Measurements from ENCODE around the gene GFRA1. TPM values are rescaled to one million over a fixed set of nuclear protein-coding genes. Genes with fewer than 3 reads are reported as not detected.

GFRA1 gene
- polyA plus RNA-seq, 2 of the 4 experiments (the other 2 are of a cell fraction) = 4.0 to 9.5 TPM

- no peaks in the 10 kb centered on the region for H3K9me3 ChIP-seq
- peaks cover 8% of the 10 kb centered on the region; the same call in 1 of the 3 replicates for H3K4me1 ChIP-seq
- CTCF ChIA-PET = no interaction called here
- no peak overlapping the region for H3K4me2 ChIP-seq
- WGBS (ENCODE audit: missing lambda C conversion rate) = 58% methylated on average over 15 of the region's 17 CpGs
- POLR2A ChIA-PET = no interaction called here
- TF ChIP-seq POLR2A (IDR thresholded peaks at IDR 0.05; ENCODE audit: low read length) = no peak
- no peak for TF ChIP-seq RCOR1 (IDR thresholded peaks at IDR 0.05; ENCODE audit: low read depth, low read length)
- TF ChIP-seq RARB (CRISPR knock-in tag; IDR thresholded peaks at IDR 0.05) = no peak
- no peak for TF ChIP-seq ESRRA (IDR thresholded peaks at IDR 0.05; ENCODE audit: borderline replicate concordance, low read length)
- TF ChIP-seq PBX3 (IDR thresholded peaks at IDR 0.05) = no peak
- TF ChIP-seq HOXB5 (CRISPR knock-in tag; IDR thresholded peaks at IDR 0.05) = no peak
- TF ChIP-seq EHF (CRISPR knock-in tag; IDR thresholded peaks at IDR 0.05) = no peak
- TF ChIP-seq MAX (IDR thresholded peaks at IDR 0.05) = no peak
- no peak for TF ChIP-seq FOSB (CRISPR knock-in tag; IDR thresholded peaks at IDR 0.05)
- TF ChIP-seq ZC3H11A (IDR thresholded peaks at IDR 0.05) = no peak
- no peak for TF ChIP-seq CHD4 (IDR thresholded peaks at IDR 0.05; ENCODE audit: borderline replicate concordance)
- no peak for TF ChIP-seq BHLHE40 (IDR thresholded peaks at IDR 0.05; ENCODE audit: low read depth, low read length)
- no peak for TF ChIP-seq RFX5 (IDR thresholded peaks at IDR 0.05)
- no peak for TF ChIP-seq E2F6 (IDR thresholded peaks at IDR 0.05; ENCODE audit: borderline replicate concordance, low read depth)
- DNase-seq (ENCODE audit: low read depth in 1 of 2, low spot score in 1 of 2) (no peak), ATAC-seq (no peak), FAIRE-seq (no peak)
- no peak overlapping the region for H3K27ac ChIP-seq
- no peak overlapping the region for H3K4me3 ChIP-seq
Observed at GRCh38 chr10:116112232-116113231, 160.5 kb downstream of the GFRA1 start.

GRCh38 chr10:116111483-116112095 is 161.4 kb downstream of the GFRA1 start:
- WGBS (ENCODE audit: missing lambda C conversion rate) = 51% methylated on average over 6 of the region's 11 CpGs
- CTCF ChIA-PET = no interaction called here
- no peak overlapping the region for H3K4me3 ChIP-seq
- POLR2A ChIA-PET = no interaction called here
- H3K4me2 ChIP-seq = no peak overlapping the region
- no peak for ATAC-seq
- no peak for DNase-seq (ENCODE audit: low read depth in 1 of 2, low spot score in 1 of 2)
- no peak for FAIRE-seq
- no peak for TF ChIP-seq NR3C1 (IDR thresholded peaks at IDR 0.05)
- no peak for TF ChIP-seq HMGXB4 (CRISPR knock-in tag; IDR thresholded peaks at IDR 0.05; ENCODE audit: borderline replicate concordance)
- TF ChIP-seq HEYL (CRISPR knock-in tag; IDR thresholded peaks at IDR 0.05) = no peak
- no peak for TF ChIP-seq ELK1 (IDR thresholded peaks at IDR 0.05; ENCODE audit: low read depth, low read length)
- no peak for TF ChIP-seq KDM5A (IDR thresholded peaks at IDR 0.05)
- no peak for TF ChIP-seq RAD21 (conservative IDR thresholded peaks at IDR 0.05 in 1 of 2, IDR thresholded peaks at IDR 0.05 in 1 of 2)
- TF ChIP-seq CHD4 (IDR thresholded peaks at IDR 0.05; ENCODE audit: borderline replicate concordance) = no peak
- no peak for TF ChIP-seq USF2 (IDR thresholded peaks at IDR 0.05)
- no peak for TF ChIP-seq ATOH8 (CRISPR knock-in tag; IDR thresholded peaks at IDR 0.05; ENCODE audit: low read depth)
- TF ChIP-seq FOXS1 (CRISPR knock-in tag; IDR thresholded peaks at IDR 0.05) = no peak
- no peak for TF ChIP-seq PBX3 (IDR thresholded peaks at IDR 0.05)
- H3K27ac ChIP-seq = no peak overlapping the region
- peaks cover 8% of the 10 kb centered on the region; the same call in 1 of the 3 replicates for H3K4me1 ChIP-seq
- no peaks in the 10 kb centered on the region for H3K9me3 ChIP-seq
